GM21576 (cell line): ENCODE data around the gene DHX32.
"Not testable (repeated sequence)": the region's sequence is repeated elsewhere in the genome, so short reads cannot be mapped to it uniquely, and the experiment has no call there.

Experiments
- ATAC-seq: cut with Tn5 transposase; IDR thresholded peaks from one replicate; pipeline ENCODE4 v1.9.1; 2021; ENCODE audit warnings: mild to moderate bottlenecking, moderate library complexity; ENCODE audit not compliant: unreplicated experiment

DHX32 gene

DNA sequence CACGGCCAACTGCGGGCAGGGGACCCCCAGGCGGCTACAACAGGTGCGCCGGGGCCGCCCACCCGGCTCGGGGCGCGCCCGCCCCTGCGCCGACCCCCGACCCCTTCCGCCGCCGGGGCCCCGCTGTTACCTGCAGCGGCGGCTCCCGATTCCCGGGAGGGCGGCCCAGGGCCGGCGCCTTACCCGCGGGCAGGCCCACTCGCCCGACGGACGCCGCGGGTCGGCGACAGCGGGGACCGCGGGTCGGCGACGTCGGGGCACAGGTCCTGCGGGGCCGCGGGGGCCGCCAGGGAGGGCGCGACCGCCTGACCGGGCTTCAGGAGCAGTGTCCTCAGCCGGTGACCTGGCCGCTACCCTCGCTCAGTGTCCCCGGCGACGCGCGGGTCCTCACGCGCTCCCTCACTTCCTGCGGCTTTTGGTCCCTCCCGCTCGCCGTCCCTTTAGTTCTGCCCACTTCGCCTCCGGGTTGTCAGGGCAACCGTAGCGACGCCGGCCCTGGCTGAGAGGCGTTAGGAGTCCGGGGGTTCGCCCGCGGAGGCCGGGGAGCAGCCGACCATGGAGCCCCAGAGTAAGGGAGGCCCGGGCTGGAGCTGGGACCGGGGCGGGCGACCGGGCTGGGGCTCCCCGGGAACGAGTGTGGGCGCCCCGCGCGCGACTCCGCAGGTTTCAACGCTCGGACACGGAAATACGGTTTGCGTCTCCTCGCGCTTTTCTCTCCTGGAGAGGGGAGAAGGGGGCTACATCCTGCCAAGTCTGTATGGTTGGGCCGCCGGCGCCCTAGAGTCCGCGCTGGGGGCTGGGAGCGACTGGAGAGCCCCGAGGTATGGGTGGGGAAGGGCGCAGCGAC, 15.2 kb upstream of the DHX32 start, which contains the start of gene FANK1:
Gene FANK1, plus strand, starts transcription at position 477 of the 847 bp plus-strand sequence. Its CDS starts 79 bp downstream, at position 556.
- peak; percentile 86 for ATAC-seq

DNA sequence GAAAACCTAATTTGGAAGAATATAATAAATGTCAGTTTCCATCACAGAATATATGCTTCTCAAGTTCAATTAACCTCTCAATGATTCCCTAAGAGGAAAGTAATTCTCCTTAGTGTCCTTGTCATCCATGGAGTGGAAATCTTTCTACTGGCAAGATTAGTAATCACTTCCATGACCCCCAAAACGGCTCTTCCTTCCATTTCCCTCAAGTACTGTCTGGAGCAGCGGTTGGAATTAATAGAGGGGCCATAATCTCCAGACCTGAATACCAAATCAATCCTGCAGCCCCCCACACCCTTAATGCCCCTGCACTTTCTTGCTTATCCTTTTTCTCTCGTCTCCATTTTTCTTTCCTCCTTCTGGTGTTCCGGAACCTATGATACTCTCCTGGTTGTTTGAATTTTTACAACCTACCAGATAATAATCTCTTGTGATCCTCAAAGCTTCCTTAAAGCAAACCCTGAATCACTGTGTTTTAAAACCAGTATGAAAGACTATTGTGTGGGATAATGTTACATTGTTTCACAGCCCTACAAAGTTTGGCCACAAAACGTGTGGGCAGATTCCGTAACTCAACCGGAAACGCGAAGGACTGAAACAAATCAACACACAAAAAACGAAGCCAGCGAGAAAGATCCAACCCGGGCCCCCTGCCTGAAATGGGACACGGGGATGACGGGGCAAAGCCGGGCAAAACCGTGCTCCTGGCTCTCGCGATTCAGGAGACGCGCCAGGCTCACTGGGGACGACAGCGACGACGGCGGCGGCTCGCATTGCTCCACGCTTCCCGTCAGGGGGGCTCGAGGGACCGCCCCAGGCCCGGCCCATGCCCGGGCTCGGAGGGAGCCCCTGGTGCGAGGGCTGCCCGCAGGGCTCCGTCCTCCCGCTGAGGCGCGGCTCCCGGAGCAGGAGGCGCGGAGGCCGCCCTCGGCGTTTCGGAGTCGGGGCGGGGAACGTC, 14.3 kb upstream of the DHX32 start:
- ATAC-seq = peak; percentile 49

DNA sequence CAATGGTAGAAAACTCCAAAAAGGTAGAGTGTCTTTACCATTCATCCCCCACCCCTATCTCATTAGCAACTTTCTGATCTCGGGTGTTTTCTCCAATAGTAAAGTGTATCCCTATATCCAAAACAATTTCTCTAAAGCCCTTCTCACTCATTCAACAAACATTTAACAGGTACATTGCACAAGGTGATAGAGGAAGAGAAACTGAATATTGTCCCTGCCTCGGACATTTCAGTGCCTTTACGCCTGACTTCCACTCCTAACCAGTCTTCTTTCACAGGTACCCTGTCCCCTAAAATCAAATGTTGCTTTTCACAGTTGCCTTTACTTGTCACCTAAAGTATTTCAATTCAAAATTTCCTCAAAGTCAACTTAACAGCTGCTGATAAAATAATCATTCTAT, 13.1 kb upstream of the DHX32 start:
- ATAC-seq = not testable (repeated sequence)

- ATAC-seq = not testable (repeated sequence)
Measured at GRCh38 chr10:125892402-125892801, 11.3 kb upstream of the DHX32 start.

DNA sequence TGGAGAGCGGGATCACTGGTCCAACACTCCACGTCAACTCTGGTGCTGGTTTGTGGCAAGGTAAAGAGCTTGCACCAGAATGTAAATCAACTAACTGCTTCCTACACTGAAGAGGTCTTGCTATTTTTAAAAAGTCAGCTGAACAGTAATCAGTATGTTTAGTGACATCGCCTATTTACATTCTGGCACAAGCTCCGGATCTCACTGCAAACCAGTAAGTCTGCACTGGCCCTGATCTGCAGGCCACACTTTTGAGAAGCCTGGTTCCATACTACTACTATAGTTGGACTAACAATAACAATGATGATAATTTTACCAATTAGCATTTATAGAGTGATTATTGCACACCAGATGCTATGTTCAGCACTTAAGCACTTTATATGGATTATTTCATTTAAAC, 8.3 kb upstream of the DHX32 start:
- ATAC-seq = not testable (repeated sequence)

- ATAC-seq = no peak
Measured at GRCh38 chr10:125886914-125887512, 5.9 kb upstream of the DHX32 start.

- ATAC-seq = no peak
Measured at GRCh38 chr10:125883211-125883610, 2.1 kb upstream of the DHX32 start.

- ATAC-seq = no peak
Measured at GRCh38 chr10:125882596-125882995, 1.5 kb upstream of the DHX32 start.

- no peak for ATAC-seq
Measured at GRCh38 chr10:125880719-125881118, 373 bp downstream of the DHX32 start.

- no peak for ATAC-seq
Measured at GRCh38 chr10:125878957-125879835, 1.9 kb downstream of the DHX32 start.

DNA sequence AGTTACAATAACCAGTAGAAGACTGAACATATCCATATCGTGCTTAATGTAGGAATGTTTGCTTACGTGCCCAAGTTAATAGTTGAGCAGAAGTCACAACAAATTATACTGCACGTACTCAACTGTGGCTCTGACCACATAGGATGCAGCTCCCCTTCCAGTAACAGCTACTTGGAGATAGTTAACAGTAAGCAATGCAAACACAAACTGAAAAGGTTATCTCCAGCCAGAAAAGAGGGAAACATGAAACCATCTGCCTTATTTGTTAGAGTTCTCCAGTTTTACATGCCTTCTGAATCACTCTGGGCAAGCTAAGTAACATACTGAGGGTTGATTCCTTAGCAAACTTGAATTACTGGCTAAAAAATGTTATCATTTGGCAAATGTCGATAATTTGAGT, 9.8 kb downstream of the DHX32 start:
- no peak for ATAC-seq

GRCh38 chr10:125868372-125868975, 12.6 kb downstream of the DHX32 start:
- ATAC-seq = peak; percentile 78

DNA sequence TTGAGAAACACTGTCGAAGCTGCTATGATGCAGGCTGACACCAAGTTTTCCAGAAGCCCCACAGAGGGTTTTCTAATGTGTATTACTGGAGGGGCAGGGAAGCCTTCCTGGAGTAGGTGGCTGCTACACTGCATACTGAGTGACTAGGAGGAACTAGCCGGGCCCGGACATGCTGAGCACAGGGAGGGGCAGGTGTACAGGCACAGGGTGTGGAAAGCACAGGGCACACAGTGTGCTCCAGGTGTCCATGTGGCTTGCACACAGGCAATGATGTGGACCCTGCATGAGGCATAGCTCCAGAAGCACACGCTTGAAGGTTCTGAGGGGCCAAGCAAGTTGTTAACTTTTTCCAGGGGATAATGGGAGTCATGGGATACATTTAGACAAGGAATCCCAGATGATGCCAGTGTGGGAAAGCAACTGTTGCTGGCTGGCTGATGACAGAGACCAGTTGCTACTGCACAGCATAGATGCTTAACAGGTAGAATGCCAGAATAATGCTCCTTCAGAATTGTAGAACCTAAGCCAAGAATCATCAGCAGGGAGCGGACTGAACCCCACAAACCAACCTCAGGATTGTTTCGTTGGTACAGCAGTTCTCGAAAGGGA, 14.6 kb downstream of the DHX32 start:
- no peak for ATAC-seq

- no peak for ATAC-seq
Measured at GRCh38 chr10:125865120-125865519, 16.0 kb downstream of the DHX32 start.

DNA sequence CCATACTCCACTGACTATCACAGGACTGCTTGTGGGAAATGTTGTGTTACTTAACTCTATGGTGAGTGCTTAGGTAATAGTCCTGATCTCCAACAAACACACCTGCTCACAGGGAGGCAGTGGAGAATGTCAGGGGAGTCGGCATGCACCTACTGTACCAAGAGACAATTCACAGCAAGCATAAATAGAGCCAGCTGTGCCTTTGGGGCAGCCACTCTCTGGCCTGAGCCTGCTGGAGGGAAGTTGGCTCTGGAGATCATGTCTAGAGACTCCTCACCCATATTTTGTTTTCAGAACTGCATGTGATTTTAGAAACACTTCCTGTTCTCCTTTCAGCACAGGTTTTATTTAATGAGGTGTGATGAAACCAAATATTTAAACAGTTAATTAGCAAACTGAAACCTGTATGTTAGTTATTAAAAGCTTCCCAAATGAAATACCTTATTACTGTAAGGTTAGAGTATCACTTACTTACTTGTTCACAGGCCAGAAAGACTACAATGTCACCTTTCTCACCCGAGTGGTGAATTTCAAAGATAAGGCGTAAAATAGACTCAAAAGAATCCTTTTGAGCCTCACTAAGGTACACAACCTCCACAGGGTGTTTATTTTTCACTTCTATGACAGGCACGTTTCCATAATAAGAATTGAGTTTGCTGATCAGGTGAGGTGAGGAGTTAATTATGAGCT, 21.8 kb downstream of the DHX32 start:
- no peak for ATAC-seq

DNA sequence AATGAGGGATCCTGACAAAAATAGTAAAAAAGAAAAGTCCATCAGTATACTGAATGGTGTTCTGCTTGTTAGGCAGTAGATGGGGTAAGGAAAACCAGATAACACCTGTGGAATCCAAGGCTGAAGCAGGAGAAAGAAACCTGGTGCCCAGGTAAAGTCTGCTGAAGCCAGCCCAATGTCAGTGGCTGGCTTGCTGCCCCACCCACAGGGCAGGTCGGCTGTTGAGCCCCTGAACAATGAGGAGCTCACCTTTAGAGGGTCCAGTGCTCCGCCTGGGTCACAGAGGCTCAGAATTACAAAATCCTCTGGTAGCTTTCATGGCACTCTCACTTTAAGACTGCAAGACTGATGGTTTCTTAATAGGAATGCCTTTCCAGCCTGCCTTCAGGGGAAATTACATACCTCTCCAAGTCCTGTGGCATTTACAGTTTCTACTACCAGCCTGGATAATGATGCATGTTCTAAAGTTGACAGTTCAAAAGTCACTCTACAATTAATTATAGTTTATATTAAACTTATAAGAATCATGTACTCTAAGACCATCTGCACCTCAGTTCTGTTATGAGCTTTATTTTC, 23.8 kb downstream of the DHX32 start:
- no peak for ATAC-seq

GRCh38 chr10:125852487-125852886, 28.6 kb downstream of the DHX32 start:
- ATAC-seq = no peak
